ENCODE data around the gene TTN.
"Not testable (repeated sequence)": the region's sequence is repeated elsewhere in the genome, so short reads cannot be mapped to it uniquely, and the experiment has no call there.

The TTN gene

DNA sequence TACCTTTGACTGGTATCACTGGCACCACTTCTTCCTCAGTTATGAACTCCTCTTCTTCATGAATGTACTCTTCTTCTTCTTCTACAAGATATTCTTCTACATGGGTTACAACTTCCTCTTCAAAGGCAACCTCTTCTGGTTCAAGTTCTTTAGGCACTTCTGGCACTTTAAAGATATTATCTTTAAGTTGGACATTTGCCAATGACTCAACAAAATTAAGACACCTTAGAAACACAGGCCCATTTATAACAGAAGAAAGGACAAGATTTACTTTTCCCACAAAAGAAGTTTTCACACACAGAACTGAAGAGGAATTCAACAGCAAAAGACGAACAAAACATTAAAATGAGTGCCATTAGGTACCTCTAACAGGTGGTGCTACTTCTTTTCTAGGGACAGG is 127.3 kb downstream of the TTN start:
- Histone ChIP-seq H4K5ac (ENCODE audit: low read length) (no peak overlapping the region), H3K4me3 (ENCODE audit: low read length) (no peak overlapping the region), H3K4ac (ENCODE audit: low read depth, low read length) (no peak overlapping the region), H3K27me3 (ENCODE audit: insufficient read depth, low read length, poor library complexity) (no peaks in the 10 kb centered on the region), H3K56ac (ENCODE audit: low read length) (no peak overlapping the region), H3K27ac (ENCODE audit: low read depth, low read length) (no peak overlapping the region), H2BK15ac (replicated peaks; ENCODE audit: low read depth) (no peak overlapping the region), H3K23ac (ENCODE audit: low read length) (no peak overlapping the region), H2BK5ac (ENCODE audit: low read length) (no peak overlapping the region), H3K4me1 (ENCODE audit: control insufficient read depth, low read depth, low read length) (no peaks in the 10 kb centered on the region), H3K36me3 (ENCODE audit: control insufficient read depth, insufficient read depth, low read length) (no peaks in the 10 kb centered on the region), H3K79me2 (ENCODE audit: control insufficient read depth, insufficient read depth, low read length) (no peaks in the 10 kb centered on the region), H3K4me2 (ENCODE audit: low read length) (no peak overlapping the region), H3K18ac (ENCODE audit: low read length) (no peak overlapping the region), H4K8ac (ENCODE audit: low read depth, low read length) (no peak overlapping the region), H3K9ac (ENCODE audit: low read length) (no peak overlapping the region), H2BK120ac (ENCODE audit: low read depth, low read length) (no peak overlapping the region), H2AK5ac (ENCODE audit: low read length) (no peak overlapping the region), H3K79me1 (ENCODE audit: low read length) (no peaks in the 10 kb centered on the region)
- no peak for DNase-seq
- WGBS (ENCODE audit: extremely low coverage, insufficient coverage, low lambda C conversion rate) = no CpG with 5 or more reads among the region's 1 CpG

DNA sequence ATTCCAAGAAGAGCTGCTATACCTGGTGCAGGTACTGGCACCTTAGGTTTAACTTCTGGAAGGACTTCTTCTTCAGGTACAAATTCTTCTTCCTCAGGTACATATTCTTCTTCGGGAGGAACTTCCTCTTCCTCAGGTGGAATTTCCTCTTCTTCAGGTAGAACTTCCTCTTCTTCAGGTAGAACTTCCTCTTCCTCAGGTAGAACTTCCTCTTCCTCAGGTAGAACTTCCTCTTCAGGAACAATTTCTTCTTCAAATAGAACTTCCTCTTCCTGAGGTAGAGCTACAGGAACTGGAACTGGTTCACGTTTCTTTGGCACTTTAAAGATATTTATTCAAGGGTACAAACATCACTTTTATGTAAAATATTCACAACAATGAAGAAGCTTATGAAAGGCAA is 129.6 kb downstream of the TTN start:
- H3K27ac ChIP-seq (ENCODE audit: low read depth, low read length) = no peak overlapping the region
- no peaks in the 10 kb centered on the region for H3K4me1 ChIP-seq (ENCODE audit: control insufficient read depth, low read depth, low read length)
- H3K23ac ChIP-seq (ENCODE audit: low read length) = no peak overlapping the region
- no peak overlapping the region for H3K4me2 ChIP-seq (ENCODE audit: low read length)
- H4K5ac ChIP-seq (ENCODE audit: low read length) = no peak overlapping the region
- no peak overlapping the region for H4K8ac ChIP-seq (ENCODE audit: low read depth, low read length)
- no peak overlapping the region for H2BK15ac ChIP-seq (replicated peaks; ENCODE audit: low read depth)
- H3K27me3 ChIP-seq (ENCODE audit: insufficient read depth, low read length, poor library complexity) = no peaks in the 10 kb centered on the region
- no peaks in the 10 kb centered on the region for H3K79me2 ChIP-seq (ENCODE audit: control insufficient read depth, insufficient read depth, low read length)
- H3K4ac ChIP-seq (ENCODE audit: low read depth, low read length) = no peak overlapping the region
- no CpG with 5 or more reads among the region's 2 CpGs for WGBS (ENCODE audit: extremely low coverage, insufficient coverage, low lambda C conversion rate)
- no peak overlapping the region for H2AK5ac ChIP-seq (ENCODE audit: low read length)
- DNase-seq = no peak
- no peaks in the 10 kb centered on the region for H3K36me3 ChIP-seq (ENCODE audit: control insufficient read depth, insufficient read depth, low read length)
- H3K56ac ChIP-seq (ENCODE audit: low read length) = no peak overlapping the region
- no peak overlapping the region for H2BK120ac ChIP-seq (ENCODE audit: low read depth, low read length)
- H2BK5ac ChIP-seq (ENCODE audit: low read length) = no peak overlapping the region
- no peak overlapping the region for H3K18ac ChIP-seq (ENCODE audit: low read length)
- no peak overlapping the region for H3K9ac ChIP-seq (ENCODE audit: low read length)
- no peak overlapping the region for H3K4me3 ChIP-seq (ENCODE audit: low read length)
- no peaks in the 10 kb centered on the region for H3K79me1 ChIP-seq (ENCODE audit: low read length)

DNA sequence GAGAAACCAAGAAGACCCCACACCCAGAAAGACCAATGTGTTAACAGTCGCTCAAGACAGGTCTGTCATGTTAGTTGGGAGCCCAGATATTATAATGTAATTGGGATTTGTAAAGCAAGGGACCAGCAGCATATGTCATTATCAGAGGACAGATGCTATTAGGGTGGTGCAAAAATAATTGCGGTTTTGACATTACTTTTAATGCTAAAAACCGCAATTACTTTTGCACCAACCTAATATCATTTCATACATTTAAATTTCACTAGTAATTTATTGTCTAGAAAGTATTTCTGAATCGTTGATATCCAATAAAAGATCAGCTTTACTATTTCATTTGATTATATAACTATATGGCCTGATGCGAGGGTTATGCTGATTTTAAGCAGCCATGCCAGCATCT is 131.2 kb downstream of the TTN start:
- no peak overlapping the region for H3K18ac ChIP-seq (ENCODE audit: low read length)
- no peak overlapping the region for H3K4me3 ChIP-seq (ENCODE audit: low read length)
- H2BK120ac ChIP-seq (ENCODE audit: low read depth, low read length) = no peak overlapping the region
- no peak overlapping the region for H3K9ac ChIP-seq (ENCODE audit: low read length)
- no peak overlapping the region for H3K4me2 ChIP-seq (ENCODE audit: low read length)
- H3K79me1 ChIP-seq (ENCODE audit: low read length) = no peaks in the 10 kb centered on the region
- no peak overlapping the region for H4K8ac ChIP-seq (ENCODE audit: low read depth, low read length)
- 100% methylated on average over 1 of the region's 5 CpGs for WGBS (ENCODE audit: extremely low coverage, insufficient coverage, low lambda C conversion rate)
- H3K27me3 ChIP-seq (ENCODE audit: insufficient read depth, low read length, poor library complexity) = no peaks in the 10 kb centered on the region
- no peak for DNase-seq
- H3K4me1 ChIP-seq (ENCODE audit: control insufficient read depth, low read depth, low read length) = no peaks in the 10 kb centered on the region
- H3K4ac ChIP-seq (ENCODE audit: low read depth, low read length) = no peak overlapping the region
- no peak overlapping the region for H3K23ac ChIP-seq (ENCODE audit: low read length)
- no peak overlapping the region for H3K27ac ChIP-seq (ENCODE audit: low read depth, low read length)
- no peaks in the 10 kb centered on the region for H3K79me2 ChIP-seq (ENCODE audit: control insufficient read depth, insufficient read depth, low read length)
- H3K56ac ChIP-seq (ENCODE audit: low read length) = no peak overlapping the region
- H3K36me3 ChIP-seq (ENCODE audit: control insufficient read depth, insufficient read depth, low read length) = no peaks in the 10 kb centered on the region
- no peak overlapping the region for H4K5ac ChIP-seq (ENCODE audit: low read length)
- H2BK15ac ChIP-seq (replicated peaks; ENCODE audit: low read depth) = no peak overlapping the region
- H2BK5ac ChIP-seq (ENCODE audit: low read length) = no peak overlapping the region
- H2AK5ac ChIP-seq (ENCODE audit: low read length) = no peak overlapping the region

DNA sequence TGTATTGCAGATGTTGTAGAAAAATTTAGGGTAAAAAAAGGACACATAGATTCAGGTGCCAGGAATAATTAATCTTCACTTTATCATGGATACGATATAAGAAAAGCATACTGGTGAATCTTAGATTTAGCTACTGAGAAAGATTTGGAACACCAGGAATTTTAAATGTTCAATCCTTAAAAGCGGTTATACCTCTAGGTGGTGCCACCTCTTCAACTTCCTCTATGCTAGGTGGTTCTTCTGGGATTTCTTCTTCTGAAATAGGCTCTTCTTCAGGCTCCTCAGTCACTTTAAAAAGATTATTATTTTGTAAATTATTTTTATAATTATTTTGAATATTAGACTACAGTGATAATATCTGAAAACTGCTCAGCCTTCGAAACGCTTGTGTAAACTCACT is 133.1 kb downstream of the TTN start:
- Histone ChIP-seq H3K79me1 (ENCODE audit: low read length) (no peaks in the 10 kb centered on the region), H3K36me3 (ENCODE audit: control insufficient read depth, insufficient read depth, low read length) (no peaks in the 10 kb centered on the region), H4K8ac (ENCODE audit: low read depth, low read length) (no peak overlapping the region), H3K4me2 (ENCODE audit: low read length) (no peak overlapping the region), H3K18ac (ENCODE audit: low read length) (no peak overlapping the region), H3K27ac (ENCODE audit: low read depth, low read length) (no peak overlapping the region), H3K79me2 (ENCODE audit: control insufficient read depth, insufficient read depth, low read length) (no peaks in the 10 kb centered on the region), H3K23ac (ENCODE audit: low read length) (no peak overlapping the region), H3K27me3 (ENCODE audit: insufficient read depth, low read length, poor library complexity) (no peaks in the 10 kb centered on the region), H3K4ac (ENCODE audit: low read depth, low read length) (no peak overlapping the region), H2AK5ac (ENCODE audit: low read length) (no peak overlapping the region), H3K9ac (ENCODE audit: low read length) (no peak overlapping the region), H2BK5ac (ENCODE audit: low read length) (no peak overlapping the region), H2BK15ac (replicated peaks; ENCODE audit: low read depth) (no peak overlapping the region), H4K5ac (ENCODE audit: low read length) (no peak overlapping the region), H2BK120ac (ENCODE audit: low read depth, low read length) (no peak overlapping the region), H3K4me1 (ENCODE audit: control insufficient read depth, low read depth, low read length) (no peaks in the 10 kb centered on the region), H3K56ac (ENCODE audit: low read length) (no peak overlapping the region), H3K4me3 (ENCODE audit: low read length) (no peak overlapping the region)
- peak; percentile 28 for DNase-seq
- WGBS (ENCODE audit: extremely low coverage, insufficient coverage, low lambda C conversion rate) = no CpG with 5 or more reads among the region's 4 CpGs

DNA sequence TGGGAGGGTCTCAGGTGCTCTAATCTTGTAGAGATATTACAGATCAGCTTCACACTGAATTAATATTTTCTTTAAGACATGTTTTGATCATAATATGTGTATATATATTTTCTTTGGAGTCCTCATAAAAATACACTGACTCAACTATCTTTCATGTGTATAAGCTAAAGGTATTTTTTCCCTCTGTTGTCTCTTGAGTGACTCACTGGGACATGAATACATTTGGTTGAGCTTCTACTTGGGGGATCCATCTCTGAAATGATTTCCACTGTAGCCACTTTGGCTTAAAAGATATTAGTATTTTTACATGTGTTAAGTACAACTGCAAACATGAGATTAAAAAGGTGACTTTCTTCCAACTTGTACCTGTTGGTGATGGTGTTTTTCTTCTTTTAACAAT is 140.8 kb downstream of the TTN start:
- no peak overlapping the region for H4K8ac ChIP-seq (ENCODE audit: low read depth, low read length)
- DNase-seq = no peak
- H3K4me3 ChIP-seq (ENCODE audit: low read length) = no peak overlapping the region
- H3K4me1 ChIP-seq (ENCODE audit: control insufficient read depth, low read depth, low read length) = no peaks in the 10 kb centered on the region
- no peaks in the 10 kb centered on the region for H3K79me1 ChIP-seq (ENCODE audit: low read length)
- no peak overlapping the region for H3K4ac ChIP-seq (ENCODE audit: low read depth, low read length)
- no peak overlapping the region for H3K27ac ChIP-seq (ENCODE audit: low read depth, low read length)
- no peak overlapping the region for H4K5ac ChIP-seq (ENCODE audit: low read length)
- H3K9ac ChIP-seq (ENCODE audit: low read length) = no peak overlapping the region
- no peak overlapping the region for H2AK5ac ChIP-seq (ENCODE audit: low read length)
- H3K27me3 ChIP-seq (ENCODE audit: insufficient read depth, low read length, poor library complexity) = no peaks in the 10 kb centered on the region
- no peaks in the 10 kb centered on the region for H3K36me3 ChIP-seq (ENCODE audit: control insufficient read depth, insufficient read depth, low read length)
- no peak overlapping the region for H2BK15ac ChIP-seq (replicated peaks; ENCODE audit: low read depth)
- H3K23ac ChIP-seq (ENCODE audit: low read length) = no peak overlapping the region
- no peak overlapping the region for H2BK120ac ChIP-seq (ENCODE audit: low read depth, low read length)
- H3K79me2 ChIP-seq (ENCODE audit: control insufficient read depth, insufficient read depth, low read length) = no peaks in the 10 kb centered on the region
- no peak overlapping the region for H3K56ac ChIP-seq (ENCODE audit: low read length)
- H3K4me2 ChIP-seq (ENCODE audit: low read length) = no peak overlapping the region
- H3K18ac ChIP-seq (ENCODE audit: low read length) = no peak overlapping the region
- H2BK5ac ChIP-seq (ENCODE audit: low read length) = no peak overlapping the region

GRCh38 chr2:178658480-178658879 is 148.7 kb downstream of the TTN start:
- not testable (repeated sequence) for H4K5ac ChIP-seq (ENCODE audit: low read length); H3K9ac ChIP-seq (ENCODE audit: low read length); H3K36me3 ChIP-seq (ENCODE audit: control insufficient read depth, insufficient read depth, low read length); H3K4ac ChIP-seq (ENCODE audit: low read depth, low read length); H3K79me1 ChIP-seq (ENCODE audit: low read length); H3K18ac ChIP-seq (ENCODE audit: low read length); H3K4me1 ChIP-seq (ENCODE audit: control insufficient read depth, low read depth, low read length); H3K56ac ChIP-seq (ENCODE audit: low read length); H3K4me3 ChIP-seq (ENCODE audit: low read length); H4K8ac ChIP-seq (ENCODE audit: low read depth, low read length); H2BK120ac ChIP-seq (ENCODE audit: low read depth, low read length); H3K23ac ChIP-seq (ENCODE audit: low read length); H2BK5ac ChIP-seq (ENCODE audit: low read length); H3K27ac ChIP-seq (ENCODE audit: low read depth, low read length); H2AK5ac ChIP-seq (ENCODE audit: low read length); H2BK15ac ChIP-seq (replicated peaks; ENCODE audit: low read depth); H3K79me2 ChIP-seq (ENCODE audit: control insufficient read depth, insufficient read depth, low read length); DNase-seq; H3K27me3 ChIP-seq (ENCODE audit: insufficient read depth, low read length, poor library complexity); H3K4me2 ChIP-seq (ENCODE audit: low read length)
- WGBS (ENCODE audit: extremely low coverage, insufficient coverage, low lambda C conversion rate) = no CpG with 5 or more reads among the region's 8 CpGs
